NB4 (cell line): ENCODE data around the gene USP10.

Source experiments
- POLR2A ChIP-seq: IDR thresholded peaks from 2 replicates; pipeline ENCODE4 v1.6.1; 2011; ENCODE audit warnings: mild to moderate bottlenecking; ENCODE audit not compliant: insufficient read length; ENCODE audit errors: extremely low read depth
- TF ChIP-seq, protein P1 (sequence below): IDR thresholded peaks from 2 replicates; pipeline ENCODE4 v1.6.1; 2011; ENCODE audit warnings: low read depth, low read length
- TF ChIP-seq, protein P2 (sequence below): IDR thresholded peaks from one replicate; pipeline ENCODE4 v1.5.1; 2012; ENCODE audit warnings: low read depth, low read length

DNA sequence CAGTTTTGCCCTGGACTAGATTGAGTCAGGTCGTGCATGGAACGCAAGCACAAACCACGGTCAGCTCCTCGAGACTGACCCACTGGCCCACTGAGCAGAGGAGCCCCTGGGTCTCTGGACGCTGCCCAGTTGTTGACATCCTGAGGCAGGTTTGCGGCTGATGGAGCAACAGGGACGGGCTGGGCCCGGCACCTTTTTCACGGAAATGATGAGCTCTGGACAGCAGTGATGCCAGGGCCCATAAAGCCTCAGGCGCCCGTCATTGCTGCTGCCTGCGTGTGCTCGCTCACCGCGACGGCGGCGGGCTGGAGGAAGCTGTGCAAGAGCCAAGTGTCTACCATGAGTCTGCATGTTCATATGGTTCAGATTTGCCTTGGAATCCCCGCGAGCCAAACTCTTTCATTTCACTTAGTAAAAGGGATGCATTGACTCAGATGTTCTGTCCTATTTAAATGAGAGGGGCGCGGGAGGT, 89.2 kb downstream of the USP10 start:
- TF ChIP-seq, protein P1, sequence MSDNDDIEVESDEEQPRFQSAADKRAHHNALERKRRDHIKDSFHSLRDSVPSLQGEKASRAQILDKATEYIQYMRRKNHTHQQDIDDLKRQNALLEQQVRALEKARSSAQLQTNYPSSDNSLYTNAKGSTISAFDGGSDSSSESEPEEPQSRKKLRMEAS: no peak
- TF ChIP-seq, protein P2, sequence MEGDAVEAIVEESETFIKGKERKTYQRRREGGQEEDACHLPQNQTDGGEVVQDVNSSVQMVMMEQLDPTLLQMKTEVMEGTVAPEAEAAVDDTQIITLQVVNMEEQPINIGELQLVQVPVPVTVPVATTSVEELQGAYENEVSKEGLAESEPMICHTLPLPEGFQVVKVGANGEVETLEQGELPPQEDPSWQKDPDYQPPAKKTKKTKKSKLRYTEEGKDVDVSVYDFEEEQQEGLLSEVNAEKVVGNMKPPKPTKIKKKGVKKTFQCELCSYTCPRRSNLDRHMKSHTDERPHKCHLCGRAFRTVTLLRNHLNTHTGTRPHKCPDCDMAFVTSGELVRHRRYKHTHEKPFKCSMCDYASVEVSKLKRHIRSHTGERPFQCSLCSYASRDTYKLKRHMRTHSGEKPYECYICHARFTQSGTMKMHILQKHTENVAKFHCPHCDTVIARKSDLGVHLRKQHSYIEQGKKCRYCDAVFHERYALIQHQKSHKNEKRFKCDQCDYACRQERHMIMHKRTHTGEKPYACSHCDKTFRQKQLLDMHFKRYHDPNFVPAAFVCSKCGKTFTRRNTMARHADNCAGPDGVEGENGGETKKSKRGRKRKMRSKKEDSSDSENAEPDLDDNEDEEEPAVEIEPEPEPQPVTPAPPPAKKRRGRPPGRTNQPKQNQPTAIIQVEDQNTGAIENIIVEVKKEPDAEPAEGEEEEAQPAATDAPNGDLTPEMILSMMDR: no peak
- TF ChIP-seq POLR2A: no peak
